OCI-LY7 (cell line): ENCODE measurements around the gene RCSD1.

ENCODE experiments used
- EZH2phosphoT487 ChIP-seq: fragments of 200-600 bp; sonication (generic); IDR thresholded peaks from 2 replicates; pipeline ENCODE4 v1.6.1; 2018; ENCODE audit warnings: low read depth, borderline replicate concordance, mild to moderate bottlenecking, mixed run types, antibody characterized with exemption, low read length, moderate library complexity, mixed read lengths
- TF ChIP-seq, protein P1 (sequence below): fragments of 200-600 bp; sonication (generic); conservative IDR thresholded peaks from 2 replicates; pipeline ENCODE4 v1.5.1; 2014; ENCODE audit warnings: mild to moderate bottlenecking, antibody characterized with exemption, low read length, moderate library complexity, mixed read lengths

DNA sequence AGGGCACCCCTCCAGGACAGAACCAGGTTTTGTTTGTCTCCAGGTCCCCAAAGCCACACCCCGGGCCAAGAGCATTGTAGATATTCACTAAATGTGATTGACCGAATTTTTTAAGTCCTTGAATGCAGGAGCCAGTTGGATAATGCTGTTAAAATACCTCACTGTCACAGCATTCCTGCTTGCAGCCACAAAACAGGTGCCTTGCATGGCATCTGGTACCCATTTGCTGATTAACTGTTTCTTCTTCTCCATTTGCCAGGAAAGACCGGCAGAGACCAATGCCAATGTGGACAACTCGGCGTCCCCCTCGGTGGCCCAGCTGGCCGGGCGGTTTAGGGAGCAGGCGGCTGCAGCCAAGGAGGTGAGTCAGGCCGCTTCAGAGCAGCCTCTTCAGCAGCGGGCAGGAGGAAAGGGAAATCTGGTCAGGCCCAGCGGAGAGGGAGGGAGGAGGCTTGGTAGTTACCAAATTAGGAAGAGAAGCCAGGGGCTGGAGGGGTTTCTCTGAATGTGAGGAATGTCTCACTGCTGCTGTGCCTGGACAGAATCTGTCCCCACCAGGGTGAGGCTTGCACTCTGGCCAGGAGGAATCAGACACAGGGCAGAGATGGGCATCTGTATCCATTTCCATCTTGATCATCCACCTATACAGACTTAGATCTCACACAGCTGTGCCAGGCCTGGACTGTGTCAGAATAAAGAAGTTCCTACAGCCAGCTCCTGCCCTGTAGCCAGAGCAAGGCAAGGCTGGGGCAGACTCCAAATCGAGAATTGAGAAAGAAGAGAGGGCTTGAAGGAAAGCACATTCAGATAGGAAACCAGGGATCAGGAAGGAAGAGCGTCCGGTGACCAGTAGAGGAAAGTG lies 53.8 kb downstream of the RCSD1 start:
- TF ChIP-seq, protein P1, sequence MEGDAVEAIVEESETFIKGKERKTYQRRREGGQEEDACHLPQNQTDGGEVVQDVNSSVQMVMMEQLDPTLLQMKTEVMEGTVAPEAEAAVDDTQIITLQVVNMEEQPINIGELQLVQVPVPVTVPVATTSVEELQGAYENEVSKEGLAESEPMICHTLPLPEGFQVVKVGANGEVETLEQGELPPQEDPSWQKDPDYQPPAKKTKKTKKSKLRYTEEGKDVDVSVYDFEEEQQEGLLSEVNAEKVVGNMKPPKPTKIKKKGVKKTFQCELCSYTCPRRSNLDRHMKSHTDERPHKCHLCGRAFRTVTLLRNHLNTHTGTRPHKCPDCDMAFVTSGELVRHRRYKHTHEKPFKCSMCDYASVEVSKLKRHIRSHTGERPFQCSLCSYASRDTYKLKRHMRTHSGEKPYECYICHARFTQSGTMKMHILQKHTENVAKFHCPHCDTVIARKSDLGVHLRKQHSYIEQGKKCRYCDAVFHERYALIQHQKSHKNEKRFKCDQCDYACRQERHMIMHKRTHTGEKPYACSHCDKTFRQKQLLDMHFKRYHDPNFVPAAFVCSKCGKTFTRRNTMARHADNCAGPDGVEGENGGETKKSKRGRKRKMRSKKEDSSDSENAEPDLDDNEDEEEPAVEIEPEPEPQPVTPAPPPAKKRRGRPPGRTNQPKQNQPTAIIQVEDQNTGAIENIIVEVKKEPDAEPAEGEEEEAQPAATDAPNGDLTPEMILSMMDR = no peak
- TF ChIP-seq EZH2phosphoT487 = no peak
